Activated naive CD8-positive, alpha-beta T cell treated with anti-CD3 and anti-CD28 coated beads, Interleukin-2, amount 10 ng/mL, durations not matched to agents 7 days and 5 days (primary cell): ENCODE measurements around the gene TXNRD2. TPM values are rescaled to one million over a fixed set of nuclear protein-coding genes. Genes with fewer than 3 reads are reported as not detected.

ENCODE experiments used
- ATAC-seq: fragments of 150-1000 bp; cut with Tn5 transposase; one replicate; pipeline ENCODE4 v1.10.0; 2021; ENCODE audit warnings: low read depth, moderate library complexity
- POLR2A ChIA-PET: fragments of 350-600 bp; sonication (Branson Sonifier 250); formaldehyde crosslinking; loops from one replicate; lab custom pipeline; 2021; ENCODE audit warnings: antibody characterized with exemption; lab: Charles Lee
- DNase-seq: peaks from one replicate; pipeline ENCODE4 v3.0.0; 2021
- H3K27ac Mint-ChIP-seq: one replicate; pipeline ENCODE4 v1.8.0; 2022; ENCODE audit warnings: mild to moderate bottlenecking, mixed read lengths
- H3K27me3 Mint-ChIP-seq: one replicate; pipeline ENCODE4 v1.8.0; 2022; ENCODE audit warnings: mild to moderate bottlenecking, moderate library complexity, mixed read lengths
- H3K36me3 Mint-ChIP-seq: one replicate; pipeline ENCODE4 v1.8.0; 2021; ENCODE audit warnings: mild to moderate bottlenecking, mixed read lengths
- H3K4me1 Mint-ChIP-seq: one replicate; pipeline ENCODE4 v1.8.0; 2021; ENCODE audit warnings: mixed read lengths
- H3K4me3 Mint-ChIP-seq: one replicate; pipeline ENCODE4 v1.8.0; 2022; ENCODE audit warnings: mild to moderate bottlenecking, moderate library complexity, mixed read lengths
- H3K9me3 Mint-ChIP-seq: one replicate; pipeline ENCODE4 v1.8.0; 2021; ENCODE audit warnings: mixed read lengths
- total RNA-seq, 2 experiments: library from RNA; stranded (reverse); gene quantifications; one replicate each; pipeline ENCODE4 v1.2.3, GENCODE V29; 2021

Gene TXNRD2
- total RNA-seq, 2 experiments from 2014 or later = 20.7 to 20.8 TPM

GRCh38 chr22:19867617-19868016, 74.0 kb downstream of the TXNRD2 start:
- Mint-ChIP-seq H3K27ac (no peak overlapping the region), H3K36me3 (no peaks in the 10 kb centered on the region), H3K9me3 (no peaks in the 10 kb centered on the region), H3K27me3 (no peaks in the 10 kb centered on the region), H3K4me1 (no peaks in the 10 kb centered on the region), H3K4me3 (no peak overlapping the region)
- ATAC-seq (no peak), DNase-seq (no peak)
- POLR2A ChIA-PET = no interaction called here

GRCh38 chr22:19866665-19867009, 75.0 kb downstream of the TXNRD2 start:
- no peaks in the 10 kb centered on the region for H3K9me3 Mint-ChIP-seq
- no peak overlapping the region for H3K4me3 Mint-ChIP-seq
- POLR2A ChIA-PET = no interaction called here
- no peaks in the 10 kb centered on the region for H3K4me1 Mint-ChIP-seq
- H3K27ac Mint-ChIP-seq = no peak overlapping the region
- ATAC-seq (no peak), DNase-seq (no peak)
- H3K36me3 Mint-ChIP-seq = no peaks in the 10 kb centered on the region
- H3K27me3 Mint-ChIP-seq = no peaks in the 10 kb centered on the region

- H3K4me1 Mint-ChIP-seq = no peaks in the 10 kb centered on the region
- DNase-seq (no peak), ATAC-seq (no peak)
- H3K36me3 Mint-ChIP-seq = no peaks in the 10 kb centered on the region
- no peak overlapping the region for H3K27ac Mint-ChIP-seq
- no peaks in the 10 kb centered on the region for H3K27me3 Mint-ChIP-seq
- POLR2A ChIA-PET = no interaction called here
- H3K4me3 Mint-ChIP-seq = no peak overlapping the region
- no peaks in the 10 kb centered on the region for H3K9me3 Mint-ChIP-seq
Observed at GRCh38 chr22:19865141-19865829, 76.3 kb downstream of the TXNRD2 start.

GRCh38 chr22:19864538-19865106, 77.0 kb downstream of the TXNRD2 start:
- ATAC-seq (no peak), DNase-seq (no peak)
- H3K4me3 Mint-ChIP-seq = no peak overlapping the region
- H3K27ac Mint-ChIP-seq = no peak overlapping the region
- H3K27me3 Mint-ChIP-seq = no peaks in the 10 kb centered on the region
- POLR2A ChIA-PET = interaction anchor here (0.7 kb wide), 1 partner anchor 23 kb away, joined by 3 read pairs; no protein-coding TSS in a partner anchor
- no peaks in the 10 kb centered on the region for H3K36me3 Mint-ChIP-seq
- no peaks in the 10 kb centered on the region for H3K9me3 Mint-ChIP-seq
- H3K4me1 Mint-ChIP-seq = no peaks in the 10 kb centered on the region

- Mint-ChIP-seq H3K4me3 (no peak overlapping the region), H3K27me3 (no peaks in the 10 kb centered on the region), H3K27ac (no peak overlapping the region), H3K9me3 (no peaks in the 10 kb centered on the region), H3K36me3 (no peaks in the 10 kb centered on the region), H3K4me1 (no peaks in the 10 kb centered on the region)
- ATAC-seq = no peak
- POLR2A ChIA-PET = no interaction called here
- no peak for DNase-seq
Observed at GRCh38 chr22:19863571-19863970, 78.0 kb downstream of the TXNRD2 start.

GRCh38 chr22:19862619-19863246, 78.9 kb downstream of the TXNRD2 start:
- H3K27me3 Mint-ChIP-seq = no peaks in the 10 kb centered on the region
- ATAC-seq = no peak
- no peaks in the 10 kb centered on the region for H3K9me3 Mint-ChIP-seq
- no peaks in the 10 kb centered on the region for H3K36me3 Mint-ChIP-seq
- H3K4me1 Mint-ChIP-seq = peaks cover 1% of the 10 kb centered on the region
- no peak overlapping the region for H3K27ac Mint-ChIP-seq
- DNase-seq = no peak
- POLR2A ChIA-PET = interaction anchor here (0.7 kb wide), 1 partner anchor 19 kb away, joined by 3 read pairs; no protein-coding TSS in a partner anchor
- no peak overlapping the region for H3K4me3 Mint-ChIP-seq

- Mint-ChIP-seq H3K4me3 (no peak overlapping the region), H3K9me3 (no peaks in the 10 kb centered on the region), H3K27ac (no peak overlapping the region), H3K27me3 (no peaks in the 10 kb centered on the region), H3K4me1 (peaks cover 14% of the 10 kb centered on the region), H3K36me3 (no peaks in the 10 kb centered on the region)
- ATAC-seq = no peak
- no peak for DNase-seq
- POLR2A ChIA-PET = no interaction called here
Observed at GRCh38 chr22:19859861-19860510, 81.6 kb downstream of the TXNRD2 start.

- H3K27ac Mint-ChIP-seq = no peak overlapping the region
- H3K27me3 Mint-ChIP-seq = no peaks in the 10 kb centered on the region
- peaks cover 9% of the 10 kb centered on the region for H3K36me3 Mint-ChIP-seq
- no peak for ATAC-seq
- H3K9me3 Mint-ChIP-seq = no peaks in the 10 kb centered on the region
- no peak overlapping the region for H3K4me3 Mint-ChIP-seq
- H3K4me1 Mint-ChIP-seq = peaks cover 32% of the 10 kb centered on the region
- POLR2A ChIA-PET = no interaction called here
- DNase-seq = no peak
Observed at GRCh38 chr22:19857382-19857781, 84.2 kb downstream of the TXNRD2 start.

GRCh38 chr22:19855504-19856409, 85.9 kb downstream of the TXNRD2 start:
- Mint-ChIP-seq H3K36me3 (peaks cover 9% of the 10 kb centered on the region), H3K9me3 (no peaks in the 10 kb centered on the region), H3K4me1 (peaks cover 34% of the 10 kb centered on the region), H3K27ac (peak overlapping the region; percentile 95), H3K27me3 (no peaks in the 10 kb centered on the region), H3K4me3 (peak overlapping the region; percentile 98)
- ATAC-seq (peak; percentile 29), DNase-seq (no peak)
- POLR2A ChIA-PET = interaction anchor here (1.0 to 3.6 kb wide), 7 partner anchors 11 to 86 kb away, joined by 3 to 30 read pairs (median 12); partner anchors contain the start of genes COMT and TXNRD2

- H3K27me3 Mint-ChIP-seq = no peaks in the 10 kb centered on the region
- peak; percentile 97 for DNase-seq
- POLR2A ChIA-PET = interaction anchor here (1.0 to 3.6 kb wide), 10 partner anchors 10 to 87 kb away, joined by 3 to 30 read pairs (median 3); partner anchors contain the start of genes COMT and TXNRD2
Observed at GRCh38 chr22:19854778-19855503, 86.7 kb downstream of the TXNRD2 start, which contains the start of the genes GNB1L and RTL10. Gene GNB1L (minus strand): TSS chr22:19854874. CDS start chr22:19821355, 33,519 bp downstream. Gene RTL10 (minus strand): TSS chr22:19854874. CDS start chr22:19852261, 2,613 bp downstream.

GRCh38 chr22:19853879-19854777, 87.5 kb downstream of the TXNRD2 start:
- Mint-ChIP-seq H3K27me3 (no peaks in the 10 kb centered on the region), H3K4me3 (peak overlapping the region; percentile 98), H3K4me1 (peaks cover 34% of the 10 kb centered on the region), H3K27ac (peak overlapping the region; percentile 95), H3K36me3 (peaks cover 14% of the 10 kb centered on the region), H3K9me3 (no peaks in the 10 kb centered on the region)
- no peak for ATAC-seq
- DNase-seq = no peak
- POLR2A ChIA-PET = interaction anchor here (0.8 to 3.6 kb wide), 7 partner anchors 9 to 88 kb away, joined by 3 to 30 read pairs (median 3); partner anchors contain the start of genes COMT and TXNRD2

More at GRCh38 chr22:19854778-19855503, 86.7 kb downstream of the TXNRD2 start, which contains the start of the genes GNB1L and RTL10:
- peak; percentile 93 for ATAC-seq
- Mint-ChIP-seq H3K27ac (peak within 1 kb of the TSS; percentile 95), H3K4me3 (peak within 1 kb of the TSS; percentile 98), H3K9me3 (no peaks in the 10 kb centered on the region), H3K4me1 (peaks cover 34% of the 10 kb centered on the region), H3K36me3 (peaks cover 14% of the 10 kb centered on the region)
